ENCODE measurements around the gene HS2ST1. TPM values are rescaled to one million over a fixed set of nuclear protein-coding genes. Genes with fewer than 3 reads are reported as not detected.

HS2ST1 gene
- total RNA-seq, 4 donors from 2014 or later, result 13.2 to 19.6 (median 16.7) TPM

- 91 to 94% methylated on average over 6 of the region's 6 CpGs for WGBS, 2 donors
- Histone ChIP-seq H3K4me3 (replicated peaks in 1 of 3) (no peak overlapping the region), H3K36me3 (no peaks in the 10 kb centered on the region), H3K4me1 (no peaks in the 10 kb centered on the region), H3K27ac (no peak overlapping the region), H3K9me3 (no peaks in the 10 kb centered on the region), H3K27me3 (no peaks in the 10 kb centered on the region)
- no peak for DNase-seq
- intact Hi-C loops (cut with DNase I), result no loop called here
- TF ChIP-seq CTCF (IDR thresholded peaks at IDR 0.05) (no peak), POLR2A (IDR thresholded peaks at IDR 0.05) (no peak)
Measured at GRCh38 chr1:87126886-87127505, 212.6 kb downstream of the HS2ST1 start.

- Histone ChIP-seq H3K4me3 (replicated peaks in 1 of 3) (no peak overlapping the region), H3K36me3 (no peaks in the 10 kb centered on the region), H3K9me3 (no peaks in the 10 kb centered on the region), H3K4me1 (peaks cover 0 to 3% of the 10 kb centered on the region in 2 donors), H3K27me3 (no peaks in the 10 kb centered on the region), H3K27ac (no peak overlapping the region)
- 88 to 100% methylated on average over 3 of the region's 3 CpGs for WGBS, 2 donors
- intact Hi-C loops (cut with DNase I), result no loop called here
- TF ChIP-seq CTCF (IDR thresholded peaks at IDR 0.05) (no peak), POLR2A (IDR thresholded peaks at IDR 0.05) (no peak)
- no peak for DNase-seq
Measured at GRCh38 chr1:87127581-87127980, 213.1 kb downstream of the HS2ST1 start.

- intact Hi-C loops (cut with DNase I), result no loop called here
- no peaks in the 10 kb centered on the region for H3K27me3 ChIP-seq
- no peak for TF ChIP-seq POLR2A (IDR thresholded peaks at IDR 0.05)
- TF ChIP-seq CTCF (IDR thresholded peaks at IDR 0.05), result no peak
- H3K27ac ChIP-seq, result peak overlapping the region in 1 of 3 donors; percentile 49
- H3K9me3 ChIP-seq, result no peaks in the 10 kb centered on the region
- no peaks in the 10 kb centered on the region for H3K36me3 ChIP-seq
- no peak for DNase-seq
- H3K4me1 ChIP-seq, result peaks cover 0 to 3% of the 10 kb centered on the region in 2 donors
- no peak overlapping the region for H3K4me3 ChIP-seq (replicated peaks in 1 of 3)
- WGBS, 2 donors, result 83 to 95% methylated on average over 1 of the region's 1 CpG
Measured at GRCh38 chr1:87129038-87129437, 214.6 kb downstream of the HS2ST1 start.

- peaks cover 0 to 3% of the 10 kb centered on the region in 2 donors for H3K4me1 ChIP-seq
- TF ChIP-seq POLR2A (IDR thresholded peaks at IDR 0.05) (peak in 1 of 2 donors; percentile 5), CTCF (IDR thresholded peaks at IDR 0.05) (no peak)
- H3K36me3 ChIP-seq, result no peaks in the 10 kb centered on the region
- no peak for DNase-seq
- WGBS, 2 donors, result 68 to 77% methylated on average over 8 of the region's 8 CpGs
- H3K27ac ChIP-seq, result peak overlapping the region; percentile 19 to 49 (median 24)
- H3K4me3 ChIP-seq (replicated peaks in 1 of 3), result no peak overlapping the region
- no peaks in the 10 kb centered on the region for H3K27me3 ChIP-seq
- intact Hi-C loops (cut with DNase I), result no loop called here
- H3K9me3 ChIP-seq, result no peaks in the 10 kb centered on the region
Measured at GRCh38 chr1:87129606-87130005, 215.2 kb downstream of the HS2ST1 start.

- WGBS, 2 donors, result 79 to 87% methylated on average over 4 of the region's 4 CpGs
- Histone ChIP-seq H3K9me3 (no peaks in the 10 kb centered on the region), H3K27ac (peak overlapping the region; percentile 19 to 49 (median 24)), H3K27me3 (no peaks in the 10 kb centered on the region), H3K36me3 (no peaks in the 10 kb centered on the region), H3K4me1 (peaks cover 0 to 3% of the 10 kb centered on the region in 2 donors), H3K4me3 (replicated peaks in 1 of 3) (no peak overlapping the region)
- DNase-seq, result no peak
- intact Hi-C loops (cut with DNase I), result no loop called here
- TF ChIP-seq POLR2A (IDR thresholded peaks at IDR 0.05), result no peak
- TF ChIP-seq CTCF (IDR thresholded peaks at IDR 0.05), result no peak
Measured at GRCh38 chr1:87130438-87130837, 216.0 kb downstream of the HS2ST1 start.

All from thyroid gland (tissue), 4 donors.